Measurements from ENCODE around the gene DMTF1.

DMTF1 gene

GRCh38 chr7:87146740-87147386, 5.4 kb upstream of the DMTF1 start:
- no peak for DNase-seq (ENCODE audit: low read depth in 1 of 2, low spot score in 1 of 2)

GRCh38 chr7:87147500-87147899, 4.8 kb upstream of the DMTF1 start:
- no peak for DNase-seq (ENCODE audit: low read depth in 1 of 2, low spot score in 1 of 2)

- no peak for DNase-seq (ENCODE audit: low read depth in 1 of 2, low spot score in 1 of 2)
Measured at GRCh38 chr7:87148332-87148955, 3.8 kb upstream of the DMTF1 start.

- DNase-seq (ENCODE audit: low read depth in 1 of 2, low spot score in 1 of 2): no peak
Measured at GRCh38 chr7:87151002-87151728, 1.1 kb upstream of the DMTF1 start.

GRCh38 chr7:87151729-87152111, 533 bp upstream of the DMTF1 start:
- no peak for DNase-seq (ENCODE audit: low read depth in 1 of 2, low spot score in 1 of 2)

- DNase-seq (ENCODE audit: low read depth in 1 of 2, low spot score in 1 of 2): peak; percentile 1 to 4
Measured at GRCh38 chr7:87152897-87153641, 816 bp downstream of the DMTF1 start.

- no peak for DNase-seq (ENCODE audit: low read depth in 1 of 2, low spot score in 1 of 2)
Measured at GRCh38 chr7:87154166-87154565, 1.9 kb downstream of the DMTF1 start.

GRCh38 chr7:87154569-87154968, 2.3 kb downstream of the DMTF1 start:
- DNase-seq (ENCODE audit: low read depth in 1 of 2, low spot score in 1 of 2): no peak

GRCh38 chr7:87155788-87156187, 3.5 kb downstream of the DMTF1 start:
- no peak for DNase-seq (ENCODE audit: low read depth in 1 of 2, low spot score in 1 of 2)

GRCh38 chr7:87156709-87157108, 4.5 kb downstream of the DMTF1 start:
- no peak for DNase-seq (ENCODE audit: low read depth in 1 of 2, low spot score in 1 of 2)

- no peak for DNase-seq (ENCODE audit: low read depth in 1 of 2, low spot score in 1 of 2)
Measured at GRCh38 chr7:87159538-87159937, 7.3 kb downstream of the DMTF1 start.

- no peak for DNase-seq (ENCODE audit: low read depth in 1 of 2, low spot score in 1 of 2)
Measured at GRCh38 chr7:87164433-87164832, 12.2 kb downstream of the DMTF1 start.

- DNase-seq (ENCODE audit: low read depth in 1 of 2, low spot score in 1 of 2): no peak
Measured at GRCh38 chr7:87170828-87171227, 18.6 kb downstream of the DMTF1 start.

- no peak for DNase-seq (ENCODE audit: low read depth in 1 of 2, low spot score in 1 of 2)
Measured at GRCh38 chr7:87171282-87171934, 19.2 kb downstream of the DMTF1 start.

- DNase-seq (ENCODE audit: low read depth in 1 of 2, low spot score in 1 of 2): no peak
Measured at GRCh38 chr7:87173471-87173870, 21.2 kb downstream of the DMTF1 start.

- DNase-seq (ENCODE audit: low read depth in 1 of 2, low spot score in 1 of 2): no peak
Measured at GRCh38 chr7:87178320-87178719, 26.1 kb downstream of the DMTF1 start.

GRCh38 chr7:87179180-87179579, 26.9 kb downstream of the DMTF1 start:
- no peak for DNase-seq (ENCODE audit: low read depth in 1 of 2, low spot score in 1 of 2)

- DNase-seq (ENCODE audit: low read depth in 1 of 2, low spot score in 1 of 2): no peak
Measured at GRCh38 chr7:87187120-87187519, 34.9 kb downstream of the DMTF1 start.

GRCh38 chr7:87188930-87189329, 36.7 kb downstream of the DMTF1 start:
- no peak for DNase-seq (ENCODE audit: low read depth in 1 of 2, low spot score in 1 of 2)

- no peak for DNase-seq (ENCODE audit: low read depth in 1 of 2, low spot score in 1 of 2)
Measured at GRCh38 chr7:87190783-87191182, 38.5 kb downstream of the DMTF1 start.

- DNase-seq (ENCODE audit: low read depth in 1 of 2, low spot score in 1 of 2): no peak
Measured at GRCh38 chr7:87192784-87193487, 40.7 kb downstream of the DMTF1 start.

Measured in stimulated activated CD4-positive, alpha-beta T cell treated with anti-CD3 and anti-CD28 coated beads, Interleukin-15, amount 100 ng/mL, for 1 hour (primary cell).